Fibroblast of pulmonary artery (primary cell): ENCODE measurements around the gene RIMBP2.

Source experiments
- DNase-seq: peaks from one replicate; pipeline ENCODE4 v3.0.0-alpha.2; 2010; ENCODE audit warnings: low read depth
- H3K4me3 ChIP-seq: replicated peaks from 2 replicates; pipeline ENCODE4 v1.5.1; 2011; ENCODE audit warnings: low read depth, mild to moderate bottlenecking, control low read depth, low read length, moderate library complexity
- CTCF ChIP-seq: IDR thresholded peaks from 2 replicates; pipeline ENCODE4 v1.5.1; 2011; ENCODE audit warnings: mild to moderate bottlenecking, control low read depth, low read length, inconsistent platforms; ENCODE audit errors: missing control alignments

Gene RIMBP2

GRCh38 chr12:130448044-130448821, 267.9 kb downstream of the RIMBP2 start:
- no peak for DNase-seq
- H3K4me3 ChIP-seq: no peak overlapping the region
- TF ChIP-seq CTCF: no peak

GRCh38 chr12:130447655-130447965, 268.5 kb downstream of the RIMBP2 start:
- no peak for TF ChIP-seq CTCF

GRCh38 chr12:130446846-130447654, 269.0 kb downstream of the RIMBP2 start:
- no peak for DNase-seq
- H3K4me3 ChIP-seq: no peak overlapping the region
- no peak for TF ChIP-seq CTCF

More at GRCh38 chr12:130447655-130447965, 268.5 kb downstream of the RIMBP2 start:
- no peak for DNase-seq
- H3K4me3 ChIP-seq: no peak overlapping the region

- no peak for DNase-seq
- H3K4me3 ChIP-seq: no peak overlapping the region
- no peak for TF ChIP-seq CTCF
These were observed 271.1 kb downstream of the RIMBP2 start for GRCh38 chr12:130444986-130445385.

- no peak for DNase-seq
- H3K4me3 ChIP-seq: no peak overlapping the region
- TF ChIP-seq CTCF: no peak
These were observed 272.0 kb downstream of the RIMBP2 start for GRCh38 chr12:130444061-130444460.

GRCh38 chr12:130441771-130442760, 274.0 kb downstream of the RIMBP2 start:
- no peak for DNase-seq
- no peak overlapping the region for H3K4me3 ChIP-seq
- TF ChIP-seq CTCF: no peak
